KOPT-K1 (cell line): ENCODE results near the gene ZBTB33.

Experiments
- H3K27ac ChIP-seq: fragments of 200-600 bp; sonication (generic); 2 replicates; pipeline ENCODE4 v1.5.1; 2016; ENCODE audit warnings: antibody characterized with exemption, mild to moderate bottlenecking, low read depth, low read length; ENCODE audit not compliant: poor library complexity, severe bottlenecking
- H3K36me3 ChIP-seq: fragments of 200-600 bp; sonication (generic); 2 replicates; pipeline ENCODE4 v1.5.1; 2017; ENCODE audit warnings: antibody characterized with exemption, mild to moderate bottlenecking, low read length, moderate library complexity; ENCODE audit not compliant: insufficient read depth
- H3K9me3 ChIP-seq: fragments of 200-600 bp; sonication (generic); 2 replicates; pipeline ENCODE4 v1.5.1; 2017; ENCODE audit warnings: antibody characterized with exemption, low read length, mild to moderate bottlenecking; ENCODE audit not compliant: insufficient read depth, poor library complexity, severe bottlenecking

Gene ZBTB33

DNA sequence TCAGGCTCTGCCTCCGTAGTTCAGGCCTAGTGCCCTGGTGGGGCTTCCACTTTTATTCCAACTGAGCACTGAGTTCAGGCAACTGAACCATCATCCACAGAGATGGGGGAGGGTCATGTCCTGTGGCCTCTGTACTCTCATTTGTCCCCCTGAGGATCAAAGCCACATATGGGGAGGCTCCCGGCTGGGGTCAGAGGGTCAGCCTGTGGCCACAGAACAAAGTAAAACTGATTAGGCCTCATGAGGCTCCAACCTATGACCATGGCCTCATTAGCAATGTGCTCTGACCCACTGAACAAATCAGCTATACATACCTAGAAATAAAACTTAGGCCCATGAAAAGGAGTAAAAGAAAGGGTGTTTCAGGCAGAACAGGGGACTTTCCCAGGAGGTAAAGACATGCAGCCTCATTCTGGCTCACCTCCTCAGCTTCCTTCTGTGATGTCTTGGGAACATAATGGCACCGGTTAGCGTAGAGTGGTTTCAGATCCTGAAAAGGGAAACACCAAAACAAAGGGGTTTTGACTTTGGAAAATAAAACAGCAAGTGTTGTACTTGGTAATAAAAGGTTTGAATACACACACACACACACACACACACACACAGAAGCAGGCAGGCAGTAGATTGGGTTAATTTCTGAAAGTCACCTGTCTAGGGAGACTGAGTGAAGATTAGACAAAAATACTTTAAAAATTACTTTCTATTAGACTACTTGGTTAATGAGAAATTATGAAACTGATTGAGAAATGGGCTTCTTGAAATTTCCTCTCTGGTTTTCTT, 36.3 kb downstream of the ZBTB33 start:
- no peaks in the 10 kb centered on the region for H3K9me3 ChIP-seq
- H3K36me3 ChIP-seq, result no peaks in the 10 kb centered on the region
- H3K27ac ChIP-seq, result no peak overlapping the region

DNA sequence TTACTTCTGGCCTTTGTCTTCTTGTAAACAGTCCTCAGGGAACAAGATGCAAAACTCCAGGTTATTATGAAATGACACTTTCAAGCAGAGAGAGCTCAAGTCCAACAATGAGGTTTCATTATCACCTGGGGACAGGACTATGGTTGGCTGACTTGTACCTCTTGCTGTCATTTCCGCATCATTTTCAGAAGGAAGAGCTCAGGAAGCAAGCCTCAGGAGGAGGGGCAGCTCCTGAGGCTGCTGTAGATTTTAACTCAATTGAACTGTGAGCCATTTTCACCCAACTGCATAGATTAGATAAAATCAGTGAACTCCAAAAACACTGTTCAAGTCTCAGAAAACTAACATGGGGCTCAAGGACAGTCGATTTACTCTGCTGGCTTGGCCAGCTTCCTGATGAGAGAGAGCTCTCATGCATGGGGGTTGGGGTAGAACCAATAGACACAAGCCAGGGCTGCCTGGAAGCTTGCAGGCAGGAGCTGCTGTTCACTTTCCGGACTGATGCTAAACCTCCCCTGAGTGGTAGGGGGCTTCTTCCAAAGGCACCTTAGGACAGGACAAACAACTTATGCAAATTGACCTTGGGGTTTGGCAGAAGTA, 37.0 kb downstream of the ZBTB33 start:
- H3K36me3 ChIP-seq, result no peaks in the 10 kb centered on the region
- no peak overlapping the region for H3K27ac ChIP-seq
- no peaks in the 10 kb centered on the region for H3K9me3 ChIP-seq

DNA sequence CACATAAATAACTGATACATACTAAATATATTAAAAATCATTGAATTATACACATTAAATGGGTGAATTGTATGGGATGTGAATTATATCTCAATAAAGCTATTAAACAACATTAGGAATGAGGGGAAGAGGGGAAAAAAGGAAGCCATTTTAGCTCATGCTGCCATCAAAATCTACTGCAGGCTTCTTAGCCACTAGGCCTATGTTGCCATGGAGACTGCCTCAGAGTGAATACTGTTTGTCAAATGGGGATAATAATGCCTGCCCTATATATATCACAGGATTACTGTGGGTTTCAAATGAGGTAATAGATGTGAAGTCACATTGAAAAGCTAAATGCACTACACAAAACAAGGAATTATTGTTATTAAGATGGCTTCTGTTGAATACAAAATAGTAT, 39.5 kb downstream of the ZBTB33 start:
- H3K36me3 ChIP-seq, result no peaks in the 10 kb centered on the region
- H3K9me3 ChIP-seq, result no peaks in the 10 kb centered on the region
- no peak overlapping the region for H3K27ac ChIP-seq

DNA sequence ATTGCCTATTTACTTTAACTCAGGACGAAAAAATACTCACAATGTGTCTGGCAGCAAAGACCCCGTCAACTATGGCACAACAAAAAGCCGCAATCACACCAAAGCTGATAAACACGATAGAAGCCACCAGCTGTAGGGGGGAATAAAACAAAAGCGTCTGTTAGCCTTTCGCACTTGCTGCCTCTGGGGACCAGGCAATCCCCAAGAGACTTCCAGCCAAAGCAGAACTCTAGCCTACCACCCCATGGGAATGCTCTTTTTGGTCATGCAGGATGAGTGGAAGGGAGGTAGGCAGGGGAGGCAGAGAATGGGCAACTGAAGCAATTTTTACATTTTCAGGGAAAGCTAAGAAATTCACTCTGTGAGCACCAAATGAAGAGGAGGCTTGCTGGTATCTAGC, 40.6 kb downstream of the ZBTB33 start:
- H3K9me3 ChIP-seq, result no peaks in the 10 kb centered on the region
- H3K27ac ChIP-seq, result no peak overlapping the region
- H3K36me3 ChIP-seq, result no peaks in the 10 kb centered on the region

DNA sequence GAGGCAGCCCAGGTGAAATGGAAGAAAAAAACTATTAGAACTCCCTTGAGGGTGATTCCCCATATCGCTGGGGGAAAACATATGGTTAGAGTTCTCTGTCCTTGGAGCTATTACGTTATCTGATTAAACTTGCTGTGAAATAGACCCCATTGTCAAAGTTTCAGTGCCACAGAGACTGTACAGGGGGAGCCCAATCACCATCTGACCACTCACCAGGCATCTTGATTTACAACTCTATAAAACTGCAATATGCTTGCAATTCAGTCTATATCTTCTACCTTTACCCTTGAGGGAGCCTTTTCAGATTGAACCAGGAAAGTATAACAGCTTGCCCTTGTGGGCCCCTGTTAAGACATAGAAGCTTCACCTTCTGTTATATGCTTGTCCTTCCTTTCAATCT, 42.4 kb downstream of the ZBTB33 start:
- Histone ChIP-seq H3K9me3 (no peaks in the 10 kb centered on the region), H3K27ac (no peak overlapping the region), H3K36me3 (no peaks in the 10 kb centered on the region)

DNA sequence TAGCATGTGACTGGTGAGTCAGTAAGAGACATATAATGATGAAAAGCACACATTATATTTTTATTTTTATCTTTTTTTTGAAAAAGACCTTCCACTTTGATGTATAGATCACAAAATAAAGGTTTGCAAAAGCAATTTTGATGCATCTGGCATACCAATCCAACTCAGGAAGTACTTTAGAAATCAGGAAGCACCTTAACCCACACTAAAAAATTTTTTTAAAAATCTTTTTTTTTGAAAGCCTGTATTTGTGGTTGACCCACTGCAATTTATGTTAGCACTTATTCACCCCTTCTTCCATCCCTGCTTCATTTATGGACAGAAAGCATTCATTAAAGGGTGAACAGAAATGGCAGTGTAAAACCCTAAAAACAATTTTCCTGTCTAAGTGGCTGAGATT, 44.0 kb downstream of the ZBTB33 start:
- H3K36me3 ChIP-seq, result no peaks in the 10 kb centered on the region
- no peaks in the 10 kb centered on the region for H3K9me3 ChIP-seq
- H3K27ac ChIP-seq, result peak overlapping the region; percentile 2

DNA sequence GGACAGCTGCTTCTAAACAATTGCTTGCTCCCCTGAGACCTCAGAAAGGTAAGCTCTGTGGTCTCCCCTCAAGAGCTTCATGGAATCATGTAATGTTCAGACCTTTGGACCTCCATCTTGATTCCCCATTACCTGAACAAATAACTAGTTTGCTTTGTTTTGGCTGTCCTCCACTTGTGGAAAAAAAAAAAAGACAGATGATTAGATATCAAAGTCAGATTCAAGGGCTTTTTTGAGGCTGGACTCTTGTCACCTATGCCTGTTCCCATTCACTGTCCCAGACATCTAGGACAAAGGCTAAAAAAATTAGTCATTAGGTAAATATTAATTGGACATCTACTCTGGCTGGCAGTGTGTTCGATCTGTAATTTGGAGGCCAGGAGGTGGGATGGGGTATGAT, 47.3 kb downstream of the ZBTB33 start:
- H3K36me3 ChIP-seq, result no peaks in the 10 kb centered on the region
- no peaks in the 10 kb centered on the region for H3K9me3 ChIP-seq
- H3K27ac ChIP-seq, result no peak overlapping the region

DNA sequence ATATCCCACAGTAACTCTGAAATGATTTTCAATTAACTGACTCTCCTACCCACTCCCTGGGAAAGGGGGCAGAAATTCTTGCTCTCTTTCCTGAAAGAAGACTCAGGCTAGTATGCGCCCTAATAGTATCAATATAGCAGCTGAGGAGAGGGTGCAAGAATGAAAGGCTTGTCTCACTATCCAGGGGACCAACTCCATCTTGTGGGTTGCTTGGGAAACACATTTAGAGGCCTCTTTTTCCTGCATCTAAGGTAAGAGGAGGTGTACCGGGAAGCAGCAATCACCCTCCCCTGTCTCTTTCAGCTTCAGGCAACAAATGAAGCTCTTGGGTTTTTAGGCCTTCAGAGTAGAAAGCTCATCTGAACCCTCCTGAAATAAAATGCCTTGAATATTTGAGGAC, 49.3 kb downstream of the ZBTB33 start:
- no peaks in the 10 kb centered on the region for H3K9me3 ChIP-seq
- no peak overlapping the region for H3K27ac ChIP-seq
- no peaks in the 10 kb centered on the region for H3K36me3 ChIP-seq

DNA sequence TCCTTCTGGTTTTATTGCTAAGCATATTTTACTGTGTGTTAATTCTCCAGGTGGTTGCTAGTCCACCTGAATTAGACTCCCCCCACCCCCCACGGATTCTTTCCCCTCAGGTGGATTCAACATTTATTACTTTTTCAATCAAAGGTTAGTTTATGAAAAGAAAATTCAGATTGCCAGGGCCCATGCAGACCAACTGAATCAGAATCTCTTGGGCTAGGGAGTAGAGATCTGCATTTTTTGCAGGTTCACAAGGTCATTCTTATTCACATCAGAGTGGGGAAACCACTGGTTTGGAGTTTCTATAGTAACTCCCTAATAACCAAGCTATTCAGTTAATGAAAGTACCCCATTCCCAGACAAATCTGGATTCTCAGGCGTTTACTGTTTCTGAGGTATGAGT, 50.9 kb downstream of the ZBTB33 start:
- H3K27ac ChIP-seq, result no peak overlapping the region
- H3K36me3 ChIP-seq, result no peaks in the 10 kb centered on the region
- H3K9me3 ChIP-seq, result no peaks in the 10 kb centered on the region

DNA sequence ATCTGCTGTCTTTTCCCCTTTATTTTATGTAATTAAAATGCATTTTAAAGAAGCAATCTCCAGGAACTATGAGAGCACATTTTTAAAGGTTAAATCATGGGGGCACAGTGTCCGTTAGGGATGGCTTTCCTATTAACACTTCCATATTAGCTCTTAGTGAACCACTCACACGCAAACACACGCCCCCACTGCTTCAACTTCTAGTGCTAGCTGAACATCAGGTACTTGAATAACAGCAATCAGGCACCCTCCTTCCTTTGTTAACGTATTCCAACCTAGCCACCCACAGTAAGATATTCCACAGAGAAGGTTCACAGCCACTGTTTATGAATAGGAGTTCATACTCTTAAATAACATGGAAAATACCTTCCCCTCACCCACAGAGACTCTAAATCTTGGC, 51.3 kb downstream of the ZBTB33 start:
- H3K36me3 ChIP-seq, result no peaks in the 10 kb centered on the region
- no peaks in the 10 kb centered on the region for H3K9me3 ChIP-seq
- H3K27ac ChIP-seq, result peak overlapping the region; percentile 19

DNA sequence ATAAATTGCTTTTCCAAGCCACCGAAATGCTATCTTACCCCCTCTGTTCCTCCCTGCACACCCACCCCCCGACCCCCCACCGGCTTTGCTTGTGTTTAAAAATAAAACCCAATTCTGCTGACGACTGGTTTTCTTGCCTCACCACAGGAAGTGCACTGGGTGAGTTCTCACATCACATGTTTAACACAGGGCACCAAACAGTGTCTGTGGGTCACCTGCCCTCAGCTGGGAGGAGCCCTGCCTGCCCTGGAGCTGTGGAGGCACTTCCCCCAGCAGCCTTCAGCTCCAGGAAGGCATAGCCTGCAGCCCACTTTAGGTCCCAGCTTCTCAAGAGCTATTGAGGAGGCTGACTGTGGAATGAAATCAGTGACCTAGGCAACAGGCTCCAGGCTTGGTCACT, 51.8 kb downstream of the ZBTB33 start:
- H3K9me3 ChIP-seq, result no peaks in the 10 kb centered on the region
- no peaks in the 10 kb centered on the region for H3K36me3 ChIP-seq
- peak overlapping the region; percentile 36 for H3K27ac ChIP-seq

DNA sequence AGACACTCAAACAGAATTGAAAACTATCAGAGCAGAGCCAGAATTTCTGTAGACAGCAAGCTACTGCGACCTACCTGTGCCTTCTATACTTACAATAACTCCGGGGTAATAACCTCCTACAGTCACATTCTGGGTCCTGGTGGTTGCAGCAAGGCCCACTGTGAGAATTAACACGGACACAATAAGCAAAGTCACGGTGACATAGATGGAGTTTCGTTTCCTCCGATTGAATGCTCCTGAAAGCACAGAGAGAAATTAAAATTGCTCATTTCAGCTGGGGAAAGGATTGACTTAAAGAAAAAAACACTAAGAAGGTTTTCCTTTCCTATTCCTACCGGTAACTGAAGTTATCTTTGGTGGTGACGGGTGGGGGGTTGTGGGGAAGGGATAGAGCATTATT, 53.6 kb downstream of the ZBTB33 start:
- Histone ChIP-seq H3K27ac (no peak overlapping the region), H3K9me3 (no peaks in the 10 kb centered on the region), H3K36me3 (no peaks in the 10 kb centered on the region)

DNA sequence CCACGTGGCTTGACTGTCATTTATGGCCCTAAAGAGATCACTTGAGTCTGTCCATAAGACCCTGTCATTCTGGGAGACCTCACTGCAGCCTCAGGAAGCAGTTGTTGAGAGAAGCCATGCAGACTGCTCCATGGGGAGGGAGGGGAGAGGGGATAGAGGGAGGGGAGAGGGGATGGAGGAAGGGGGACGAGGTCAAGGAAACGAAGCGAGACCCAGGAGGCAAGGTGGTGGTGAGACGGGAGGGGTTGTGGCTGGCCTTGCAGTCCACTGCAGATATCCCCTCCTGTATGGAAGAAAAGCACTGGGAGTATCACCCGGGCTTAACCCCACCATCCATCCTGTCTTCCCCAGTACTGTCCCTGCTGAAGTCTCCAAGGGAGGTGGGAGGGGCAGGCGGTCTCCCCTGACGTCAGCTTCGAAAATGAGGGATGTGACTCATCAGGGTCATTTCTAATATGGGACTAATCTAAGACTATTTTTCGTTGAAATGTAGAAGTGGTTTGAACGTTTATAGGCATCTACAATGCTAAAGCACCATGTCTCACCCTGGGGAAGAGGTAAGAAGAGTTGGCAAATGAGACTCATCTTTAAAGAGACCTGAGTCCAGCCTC, 55.0 kb downstream of the ZBTB33 start:
- H3K9me3 ChIP-seq, result no peaks in the 10 kb centered on the region
- no peaks in the 10 kb centered on the region for H3K36me3 ChIP-seq
- H3K27ac ChIP-seq, result no peak overlapping the region

DNA sequence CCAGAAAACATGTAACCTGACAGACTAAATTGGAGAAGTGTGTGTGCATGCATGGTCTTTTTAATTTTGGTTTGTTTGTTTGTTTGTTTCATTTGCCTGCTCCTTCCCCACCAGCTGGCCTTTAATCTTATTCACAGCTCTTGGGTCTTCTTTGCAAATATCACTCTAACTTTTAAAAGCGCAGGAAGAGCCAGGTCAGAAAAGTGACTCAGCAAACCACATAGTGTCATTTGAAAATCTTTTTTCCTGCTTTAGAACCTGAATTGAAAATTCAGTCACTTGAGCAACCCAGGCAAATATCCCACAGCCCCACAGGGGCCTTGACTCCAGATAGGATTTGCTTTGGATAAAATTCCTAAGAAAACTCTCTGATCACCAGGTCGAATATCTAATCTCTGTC, 56.0 kb downstream of the ZBTB33 start:
- Histone ChIP-seq H3K9me3 (no peaks in the 10 kb centered on the region), H3K27ac (no peak overlapping the region), H3K36me3 (no peaks in the 10 kb centered on the region)
